Ascending aorta (tissue), 2 donors: ENCODE data around the gene COMMD1. TPM values are rescaled to one million over a fixed set of nuclear protein-coding genes. Genes with fewer than 3 reads are reported as not detected.
"Not testable (repeated sequence)": the region's sequence is repeated elsewhere in the genome, so short reads cannot be mapped to it uniquely, and the experiment has no call there.

Experiments used
- DNase-seq, 2 donors: peaks; one replicate each; pipeline ENCODE4 v3.0.0-alpha.2; 2019; ENCODE audit warnings: low spot score in 2 of 2
- H3K27ac ChIP-seq, 2 donors: fragments of 200-600 bp; sonication (generic); one replicate each; pipeline ENCODE4 v1.5.1; 2016 to 2017; ENCODE audit warnings: mild to moderate bottlenecking in 1 of 2
- H3K27me3 ChIP-seq: fragments of 200-600 bp; sonication (generic); one replicate; pipeline ENCODE4 v1.5.1; 2017
- H3K36me3 ChIP-seq, 2 donors: fragments of 200-600 bp; sonication (generic); one replicate each; pipeline ENCODE4 v1.5.1; 2016
- H3K4me1 ChIP-seq, 2 donors: fragments of 200-600 bp; sonication (generic); one replicate each; pipeline ENCODE4 v1.5.1; 2016 to 2017; ENCODE audit warnings: mild to moderate bottlenecking in 1 of 2
- H3K4me3 ChIP-seq, 2 donors: fragments of 200-600 bp; sonication (generic); one replicate each; pipeline ENCODE4 v1.5.1; 2016 to 2017; ENCODE audit warnings: mild to moderate bottlenecking in 1 of 2
- H3K9me3 ChIP-seq, 2 donors: fragments of 200-600 bp; sonication (generic); one replicate each; pipeline ENCODE4 v1.5.1; 2016
- intact Hi-C: fragments of 100-400 bp; cut with DNase I; formaldehyde crosslinking; loops from one replicate; pipeline ENCODE4 v1.15.1; 2023
- total RNA-seq: library from RNA; depleted of rRNA; stranded (reverse); fragments of >200 nt; gene quantifications from one replicate; pipeline ENCODE4 v1.1.0, GENCODE V29; 2016
- TF ChIP-seq, protein P1 (sequence below), 3 experiments: fragments of 200-600 bp in 2 of 3; fragments of 450-650 bp in 1 of 3; sonication (generic) in 2 of 3; IDR thresholded peaks; one replicate each; pipeline ENCODE4 v1.5.1; 2016 to 2019; ENCODE audit warnings: antibody characterized with exemption in 3 of 3, mild to moderate bottlenecking in 1 of 3, moderate library complexity in 1 of 3

The COMMD1 gene
- total RNA-seq, 1 donor from 2014 or later = 31.8 TPM

DNA sequence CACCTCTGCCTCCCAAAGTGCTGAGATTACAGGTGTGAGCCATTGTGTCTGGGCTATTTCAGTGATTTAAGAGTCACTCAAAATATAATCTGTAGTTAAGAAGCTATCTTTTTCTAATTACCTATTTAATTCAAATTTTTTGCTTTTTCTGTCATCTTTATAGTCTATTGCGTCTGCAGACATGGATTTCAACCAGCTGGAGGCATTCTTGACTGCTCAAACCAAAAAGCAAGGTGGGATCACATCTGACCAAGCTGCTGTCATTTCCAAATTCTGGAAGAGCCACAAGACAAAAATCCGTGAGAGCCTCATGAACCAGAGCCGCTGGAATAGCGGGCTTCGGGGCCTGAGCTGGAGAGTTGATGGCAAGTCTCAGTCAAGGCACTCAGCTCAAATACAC is 95.1 kb downstream of the COMMD1 start:
- intact Hi-C loops = no loop called here
- peaks cover 0 to 12% of the 10 kb centered on the region in 2 donors for H3K36me3 ChIP-seq
- H3K27ac ChIP-seq = no peak overlapping the region
- H3K27me3 ChIP-seq = no peaks in the 10 kb centered on the region
- TF ChIP-seq, protein P1, sequence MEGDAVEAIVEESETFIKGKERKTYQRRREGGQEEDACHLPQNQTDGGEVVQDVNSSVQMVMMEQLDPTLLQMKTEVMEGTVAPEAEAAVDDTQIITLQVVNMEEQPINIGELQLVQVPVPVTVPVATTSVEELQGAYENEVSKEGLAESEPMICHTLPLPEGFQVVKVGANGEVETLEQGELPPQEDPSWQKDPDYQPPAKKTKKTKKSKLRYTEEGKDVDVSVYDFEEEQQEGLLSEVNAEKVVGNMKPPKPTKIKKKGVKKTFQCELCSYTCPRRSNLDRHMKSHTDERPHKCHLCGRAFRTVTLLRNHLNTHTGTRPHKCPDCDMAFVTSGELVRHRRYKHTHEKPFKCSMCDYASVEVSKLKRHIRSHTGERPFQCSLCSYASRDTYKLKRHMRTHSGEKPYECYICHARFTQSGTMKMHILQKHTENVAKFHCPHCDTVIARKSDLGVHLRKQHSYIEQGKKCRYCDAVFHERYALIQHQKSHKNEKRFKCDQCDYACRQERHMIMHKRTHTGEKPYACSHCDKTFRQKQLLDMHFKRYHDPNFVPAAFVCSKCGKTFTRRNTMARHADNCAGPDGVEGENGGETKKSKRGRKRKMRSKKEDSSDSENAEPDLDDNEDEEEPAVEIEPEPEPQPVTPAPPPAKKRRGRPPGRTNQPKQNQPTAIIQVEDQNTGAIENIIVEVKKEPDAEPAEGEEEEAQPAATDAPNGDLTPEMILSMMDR (IDR thresholded peaks at IDR 0.05) = no peak
- H3K4me1 ChIP-seq = peaks cover 3 to 7% of the 10 kb centered on the region in 2 donors
- H3K4me3 ChIP-seq = no peak overlapping the region
- DNase-seq = no peak
- no peaks in the 10 kb centered on the region for H3K9me3 ChIP-seq

DNA sequence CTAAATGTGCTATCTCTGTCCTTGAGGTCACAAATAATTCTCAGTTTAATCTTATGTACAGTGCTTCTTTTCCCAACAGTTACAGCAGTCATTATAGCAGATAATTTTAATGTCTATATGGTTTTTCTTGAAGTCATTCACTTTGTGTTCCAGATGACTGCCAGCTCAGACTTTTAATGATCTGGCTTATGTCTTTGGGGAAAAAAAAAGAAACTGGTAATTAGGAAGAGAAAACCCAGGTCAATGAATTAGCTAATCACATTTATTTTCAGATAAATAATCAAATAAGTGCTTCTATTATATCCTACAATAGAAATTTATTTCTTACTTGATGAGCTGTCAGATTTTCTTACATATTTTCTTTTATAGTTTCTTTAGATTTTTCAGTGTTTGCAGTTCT is 96.0 kb downstream of the COMMD1 start:
- no peaks in the 10 kb centered on the region for H3K9me3 ChIP-seq
- peaks cover 3 to 7% of the 10 kb centered on the region in 2 donors for H3K4me1 ChIP-seq
- TF ChIP-seq, protein P1 (IDR thresholded peaks at IDR 0.05) = no peak
- no peak overlapping the region for H3K27ac ChIP-seq
- DNase-seq = no peak
- intact Hi-C loops = no loop called here
- H3K4me3 ChIP-seq = no peak overlapping the region
- H3K27me3 ChIP-seq = no peaks in the 10 kb centered on the region
- H3K36me3 ChIP-seq = peaks cover 0 to 12% of the 10 kb centered on the region in 2 donors

DNA sequence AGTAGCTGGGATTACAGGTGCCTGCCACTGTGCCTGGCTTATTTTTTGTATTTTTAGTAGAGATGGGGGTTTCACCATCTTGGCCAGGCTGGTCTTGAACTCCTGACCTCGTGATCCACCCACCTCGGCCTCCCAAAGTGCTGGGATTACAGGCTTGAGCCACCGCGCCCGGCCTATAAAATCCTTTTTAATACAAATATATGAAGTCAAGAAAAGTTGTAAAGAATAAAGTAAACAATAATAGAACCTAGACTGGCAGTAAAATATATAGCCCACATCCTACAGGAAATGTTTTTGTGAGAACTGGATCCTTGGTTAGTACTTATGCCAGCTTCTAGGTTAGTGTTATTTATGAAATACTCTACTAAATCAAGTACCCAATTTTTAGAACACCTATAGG is 99.0 kb downstream of the COMMD1 start:
- Histone ChIP-seq H3K27ac (peak overlapping the region; percentile 69 to 71), H3K36me3 (peaks cover 0 to 12% of the 10 kb centered on the region in 2 donors)
- H3K4me1 ChIP-seq, H3K27me3 ChIP-seq, DNase-seq, H3K4me3 ChIP-seq, intact Hi-C loops, H3K9me3 ChIP-seq: not testable (repeated sequence)

GRCh38 chr2:62007555-62007954 is 102.1 kb downstream of the COMMD1 start:
- intact Hi-C loops = no loop called here
- H3K36me3 ChIP-seq = peaks cover 0 to 1% of the 10 kb centered on the region in 2 donors

DNA sequence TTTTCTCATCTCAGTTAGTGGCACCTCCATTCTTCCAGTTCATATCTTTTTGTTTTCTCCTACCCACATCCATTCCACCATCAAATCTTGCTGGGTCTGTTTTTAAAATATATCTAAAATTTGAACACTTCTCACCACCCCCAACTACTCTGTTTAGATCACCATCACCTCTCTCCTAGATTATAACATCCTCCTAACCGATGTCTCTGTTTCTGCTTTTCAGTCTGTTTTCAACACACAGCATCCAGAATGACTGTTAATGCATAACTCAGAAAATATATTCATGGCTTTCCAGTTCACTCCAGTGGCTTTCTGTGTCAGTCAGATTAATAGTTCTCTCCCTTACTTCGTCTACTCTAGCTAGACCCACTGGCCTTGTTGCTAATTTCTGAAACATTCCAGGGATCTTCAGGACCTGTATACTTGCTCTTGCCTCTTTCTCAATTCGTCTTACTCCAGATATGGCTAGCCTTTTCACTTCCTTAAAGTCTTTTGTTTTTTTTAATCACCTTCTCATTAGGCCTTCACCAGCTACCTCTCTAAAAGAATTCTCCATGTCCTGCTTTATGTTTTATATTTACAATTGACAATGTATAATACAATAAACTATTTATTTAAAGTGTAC is 105.3 kb downstream of the COMMD1 start:
- intact Hi-C loops = loop anchor here (5.0 kb wide), 3 partner anchors 38 to 93 kb away; no protein-coding TSS in a partner anchor
- peaks cover 3 to 4% of the 10 kb centered on the region in 2 donors for H3K4me1 ChIP-seq
- no peaks in the 10 kb centered on the region for H3K27me3 ChIP-seq
- DNase-seq = no peak
- H3K27ac ChIP-seq = no peak overlapping the region
- TF ChIP-seq, protein P1 (IDR thresholded peaks at IDR 0.05) = no peak
- peaks cover 0 to 5% of the 10 kb centered on the region in 2 donors for H3K9me3 ChIP-seq
- no peak overlapping the region for H3K4me3 ChIP-seq
- H3K36me3 ChIP-seq = no peaks in the 10 kb centered on the region

More at GRCh38 chr2:62007555-62007954, 102.1 kb downstream of the COMMD1 start:
- H3K9me3 ChIP-seq = no peaks in the 10 kb centered on the region
- DNase-seq = no peak
- H3K4me3 ChIP-seq = no peak overlapping the region
- H3K4me1 ChIP-seq = peaks cover 3 to 7% of the 10 kb centered on the region in 2 donors
- no peaks in the 10 kb centered on the region for H3K27me3 ChIP-seq
- TF ChIP-seq, protein P1 (IDR thresholded peaks at IDR 0.05) = no peak
- no peak overlapping the region for H3K27ac ChIP-seq

GRCh38 chr2:62013641-62014040 is 108.2 kb downstream of the COMMD1 start:
- no peak for DNase-seq
- H3K36me3 ChIP-seq = no peaks in the 10 kb centered on the region
- peaks cover 3 to 4% of the 10 kb centered on the region in 2 donors for H3K4me1 ChIP-seq
- peak overlapping the region; percentile 49 to 52 for H3K27ac ChIP-seq
- TF ChIP-seq, protein P1 (IDR thresholded peaks at IDR 0.05) = no peak
- H3K4me3 ChIP-seq = no peak overlapping the region
- H3K27me3 ChIP-seq = no peaks in the 10 kb centered on the region
- intact Hi-C loops = loop anchor here (2.0 to 5.0 kb wide), 4 partner anchors 41 to 181 kb away; no protein-coding TSS in a partner anchor
- peaks cover 0 to 5% of the 10 kb centered on the region in 2 donors for H3K9me3 ChIP-seq
